GM23248 (cell line): ENCODE results near the gene HSFX3.
"Not testable (repeated sequence)": the region's sequence is repeated elsewhere in the genome, so short reads cannot be mapped to it uniquely, and the experiment has no call there.

ENCODE experiments used
- EZH2 ChIP-seq: fragments of 200-600 bp; sonication (generic); IDR thresholded peaks from 2 replicates; pipeline ENCODE4 v1.6.1; 2018; ENCODE audit warnings: antibody characterized with exemption, mild to moderate bottlenecking; ENCODE audit not compliant: insufficient read depth, poor library complexity, severe bottlenecking
- EZH2phosphoT487 ChIP-seq: fragments of 200-600 bp; sonication (generic); IDR thresholded peaks from 2 replicates; pipeline ENCODE4 v1.6.1; 2018; ENCODE audit warnings: antibody characterized with exemption, moderate library complexity, mild to moderate bottlenecking, low read depth; ENCODE audit not compliant: insufficient read depth

GRCh38 chrX:149503446-149503845, 46.3 kb downstream of the HSFX3 start:
- TF ChIP-seq EZH2, EZH2phosphoT487: not testable (repeated sequence)
